ENCODE results near the gene MED16. TPM values are rescaled to one million over a fixed set of nuclear protein-coding genes. Genes with fewer than 3 reads are reported as not detected.

The MED16 gene
- total RNA-seq, 1 donor from 2014 or later, result 12.1 TPM

DNA sequence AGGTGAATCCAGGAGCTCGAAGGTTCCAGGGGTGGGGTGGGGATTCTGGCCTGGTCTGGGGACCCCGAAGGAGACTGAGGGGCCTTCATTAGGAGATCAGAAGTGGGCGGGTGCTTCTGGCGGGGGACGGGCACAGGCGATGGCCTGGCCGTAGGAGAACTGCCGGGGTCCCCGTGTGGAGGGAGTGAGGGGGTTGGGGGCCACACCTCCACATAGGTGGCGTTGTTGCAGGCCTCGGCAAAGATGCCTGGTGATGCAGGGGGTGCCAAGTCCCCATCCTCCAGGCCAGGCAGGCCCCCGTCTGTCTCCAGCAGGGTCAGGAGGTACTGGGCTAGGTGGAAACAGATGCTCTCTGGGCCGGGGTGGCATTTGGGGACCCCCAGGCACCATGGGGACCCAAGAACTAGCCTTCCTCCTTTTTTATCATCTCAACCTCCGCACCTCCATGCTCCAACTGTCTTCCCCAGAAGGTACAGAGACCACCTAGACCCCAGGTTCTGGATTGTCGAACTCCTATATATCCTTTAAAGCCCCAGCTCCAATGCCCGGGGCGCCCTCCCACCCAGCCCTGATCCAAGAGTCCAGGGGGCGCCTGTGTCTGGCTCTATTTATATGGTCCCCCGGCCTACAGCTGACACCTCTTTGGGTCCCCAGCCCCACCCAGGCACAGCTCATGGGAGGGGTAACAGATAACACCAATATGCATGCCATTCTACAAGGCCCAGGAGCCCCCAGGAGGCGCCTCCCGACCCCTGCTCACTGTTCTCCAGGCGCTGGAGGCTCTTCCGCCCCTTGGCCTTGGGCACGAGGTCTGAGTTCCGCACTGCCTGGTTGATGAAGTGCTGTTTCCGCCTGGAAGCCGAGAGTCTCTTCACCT, 8.5 kb upstream of the MED16 start:
- FAIRE-seq, result no peak
- Histone ChIP-seq H3K36me3 (ENCODE audit: control insufficient read depth, insufficient read depth, low read length) (peaks cover 27% of the 10 kb centered on the region), H3K4me3 (ENCODE audit: low read depth, low read length) (no peak overlapping the region), H3K27me3 (ENCODE audit: control insufficient read depth, insufficient read depth, low read length) (no peaks in the 10 kb centered on the region)
- DNase-seq (ENCODE audit: low read depth), result no peak
- TF ChIP-seq CTCF (IDR thresholded peaks at IDR 0.05; ENCODE audit: insufficient read depth, low read length, severe bottlenecking), result no peak

GRCh38 chr19:900302-901111, 7.5 kb upstream of the MED16 start:
- FAIRE-seq (no peak), DNase-seq (ENCODE audit: low read depth) (peak; percentile 42)
- H3K27me3 ChIP-seq (ENCODE audit: control insufficient read depth, insufficient read depth, low read length), result no peaks in the 10 kb centered on the region
- TF ChIP-seq CTCF (IDR thresholded peaks at IDR 0.05; ENCODE audit: insufficient read depth, low read length, severe bottlenecking), result no peak
- no peak overlapping the region for H3K4me3 ChIP-seq (ENCODE audit: low read depth, low read length)
- peaks cover 24% of the 10 kb centered on the region for H3K36me3 ChIP-seq (ENCODE audit: control insufficient read depth, insufficient read depth, low read length)

DNA sequence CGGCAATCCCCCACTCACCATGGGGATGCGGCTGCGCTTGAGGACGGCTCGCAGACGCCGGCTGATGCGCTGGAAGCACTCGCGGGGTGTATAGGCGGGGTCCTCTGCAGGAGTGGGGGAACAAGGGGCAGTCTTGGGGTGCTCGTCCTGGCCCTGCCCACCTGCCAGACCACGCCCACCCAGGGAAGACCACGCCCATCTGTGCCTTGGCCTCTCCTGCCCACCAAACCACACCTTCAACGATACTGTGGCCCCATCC, 7.0 kb upstream of the MED16 start:
- H3K36me3 ChIP-seq (ENCODE audit: control insufficient read depth, insufficient read depth, low read length), result peaks cover 24% of the 10 kb centered on the region
- DNase-seq (ENCODE audit: low read depth), result no peak
- TF ChIP-seq CTCF (IDR thresholded peaks at IDR 0.05; ENCODE audit: insufficient read depth, low read length, severe bottlenecking), result no peak
- H3K27me3 ChIP-seq (ENCODE audit: control insufficient read depth, insufficient read depth, low read length), result no peaks in the 10 kb centered on the region
- no peak for FAIRE-seq
- H3K4me3 ChIP-seq (ENCODE audit: low read depth, low read length), result no peak overlapping the region

DNA sequence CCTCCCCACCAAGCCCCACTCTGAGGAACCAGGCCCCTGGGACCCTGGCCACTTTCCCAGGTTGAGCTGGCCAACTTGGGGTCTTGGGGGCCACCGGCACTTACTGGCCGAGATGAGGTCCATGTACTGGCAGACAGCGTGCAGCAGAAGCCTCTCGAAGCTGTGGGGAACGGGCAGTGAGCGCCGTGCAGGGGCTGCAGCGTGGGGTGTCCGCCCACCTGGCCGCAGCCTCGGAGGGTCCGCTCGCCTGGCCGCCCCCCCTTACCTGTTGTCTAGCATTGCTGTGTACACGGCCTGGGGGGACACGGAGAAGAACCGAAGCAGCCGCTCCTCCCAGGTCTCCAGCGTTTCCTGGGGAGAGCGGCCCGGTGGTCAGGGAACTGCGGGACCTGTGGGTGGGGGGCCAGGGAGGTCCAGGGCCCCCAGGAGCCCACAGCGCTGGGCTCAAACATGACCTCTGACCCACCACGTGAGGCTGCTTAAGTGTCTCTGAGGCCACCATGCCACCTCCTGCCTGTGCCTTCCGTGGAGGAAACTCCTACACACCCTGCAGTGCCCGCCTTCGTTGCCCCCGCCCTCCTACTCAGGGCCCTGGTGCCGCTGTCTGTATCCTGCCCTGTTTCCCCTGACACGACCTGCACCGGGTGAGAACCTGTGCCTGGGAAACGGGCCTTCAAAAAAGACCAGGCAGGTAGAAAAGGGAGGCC, 6.5 kb upstream of the MED16 start:
- FAIRE-seq, result no peak
- Histone ChIP-seq H3K36me3 (ENCODE audit: control insufficient read depth, insufficient read depth, low read length) (peaks cover 24% of the 10 kb centered on the region), H3K4me3 (ENCODE audit: low read depth, low read length) (no peak overlapping the region), H3K27me3 (ENCODE audit: control insufficient read depth, insufficient read depth, low read length) (no peaks in the 10 kb centered on the region)
- TF ChIP-seq CTCF (IDR thresholded peaks at IDR 0.05; ENCODE audit: insufficient read depth, low read length, severe bottlenecking), result no peak
- DNase-seq (ENCODE audit: low read depth), result no peak

GRCh38 chr19:898663-899062, 5.7 kb upstream of the MED16 start:
- DNase-seq (ENCODE audit: low read depth) (no peak), FAIRE-seq (no peak)
- Histone ChIP-seq H3K36me3 (ENCODE audit: control insufficient read depth, insufficient read depth, low read length) (peaks cover 24% of the 10 kb centered on the region), H3K4me3 (ENCODE audit: low read depth, low read length) (no peak overlapping the region), H3K27me3 (ENCODE audit: control insufficient read depth, insufficient read depth, low read length) (no peaks in the 10 kb centered on the region)
- no peak for TF ChIP-seq CTCF (IDR thresholded peaks at IDR 0.05; ENCODE audit: insufficient read depth, low read length, severe bottlenecking)

Measured in bronchial epithelial cell (primary cell).